HCT116 (cell line): Measurements from ENCODE around the gene DYNC1I1. TPM values are rescaled to one million over a fixed set of nuclear protein-coding genes. Genes with fewer than 3 reads are reported as not detected.

Source experiments
- ATAC-seq: fragments of 200-7000 bp; cut with Tn5 transposase; 2 replicates; pipeline ENCODE4 v1.9.1; 2020; ENCODE audit warnings: mild to moderate bottlenecking, moderate library complexity
- BruUV-seq: library from RNA; stranded (reverse); fragments of 400-500 nt; replicated peaks from 2 replicates; lab custom pipeline; 2021; lab: Mats Ljungman, UMichigan
- CTCF ChIA-PET: fragments of 300-600 bp; sonication (Branson Sonifier 250); formaldehyde crosslinking; loops from one replicate; lab custom pipeline; 2021; ENCODE audit warnings: antibody characterized with exemption; lab: Charles Lee
- POLR2A ChIA-PET: fragments of 300-600, 350-600 bp; sonication (Branson Sonifier 250); formaldehyde crosslinking; loops from one replicate; lab custom pipeline; 2021; ENCODE audit warnings: antibody characterized with exemption; lab: Charles Lee
- RAD21 ChIA-PET, 2 experiments: fragments of 300-600 bp; sonication (Branson Sonifier 250); formaldehyde crosslinking; loops; one replicate each; lab custom pipeline; 2023; ENCODE audit warnings: low total read pairs in 2 of 2; ENCODE audit not compliant: uncharacterized antibody in 2 of 2, unreplicated experiment in 2 of 2, low non-redundant PET in 1 of 2; lab: Charles Lee
- DNase-seq: peaks from one replicate; pipeline ENCODE4 v3.0.0-alpha.2; 2010; ENCODE audit warnings: low read depth, low spot score
- H2AFZ ChIP-seq: fragments of 200-600 bp; shearing (Covaris generic), sonication (generic); 2 replicates; pipeline ENCODE4 v1.6.1; 2017; ENCODE audit warnings: low read depth, mixed run types, mixed read lengths, antibody characterized with exemption, low read length; ENCODE audit not compliant: poor library complexity, severe bottlenecking
- H3K27ac ChIP-seq: 2 replicates; pipeline ENCODE4 v1.5.1; 2012; ENCODE audit warnings: low read depth, low read length
- H3K27me3 ChIP-seq: fragments of 200-600 bp; sonication (generic); 2 replicates; pipeline ENCODE4 v1.6.1; 2016; ENCODE audit warnings: mixed run types, low read length, mixed read lengths; ENCODE audit not compliant: insufficient read depth
- H3K36me3 ChIP-seq, 2 experiments: fragments of 200-500 bp in 1 of 2; fragments of 200-600 bp in 1 of 2; sonication (Bioruptor generic) in 1 of 2; sonication (generic) in 1 of 2; 2 replicates each; pipeline versions ENCODE4 v1.5.1 to v1.6.1; 2014 to 2016; ENCODE audit warnings: low read length in 2 of 2, inconsistent platforms in 1 of 2, mixed read lengths in 1 of 2, mixed run types in 1 of 2; ENCODE audit not compliant: insufficient read depth in 2 of 2, control insufficient read depth in 1 of 2
- H3K4me1 ChIP-seq, 2 experiments: fragments of 200-600 bp in 1 of 2; sonication (generic) in 1 of 2; 2 replicates each; pipeline versions ENCODE4 v1.5.1 to v1.6.1; 2012 to 2017; ENCODE audit warnings: low read length in 2 of 2, inconsistent platforms in 1 of 2, mild to moderate bottlenecking in 1 of 2, mixed read lengths in 1 of 2, mixed run types in 1 of 2, moderate library complexity in 1 of 2; ENCODE audit not compliant: insufficient read depth in 2 of 2, control insufficient read depth in 1 of 2
- H3K4me2 ChIP-seq: fragments of 200-600 bp; sonication (generic); 2 replicates; pipeline ENCODE4 v1.6.1; 2017; ENCODE audit warnings: mixed run types, low read length, mixed read lengths
- H3K4me3 ChIP-seq, 2 experiments: fragments of 200-600 bp in 1 of 2; sonication (generic) in 1 of 2; replicated peaks in 1 of 2; 2 replicates each; pipeline ENCODE4 v1.5.1; 2011 to 2016; ENCODE audit warnings: low read length in 2 of 2, control low read depth in 1 of 2, low read depth in 1 of 2, mild to moderate bottlenecking in 1 of 2, mixed read lengths in 1 of 2, mixed run types in 1 of 2
- H3K79me2 ChIP-seq: fragments of 200-600 bp; sonication (generic); 2 replicates; pipeline ENCODE4 v1.6.1; 2017; ENCODE audit warnings: mild to moderate bottlenecking, mixed run types, low read length, moderate library complexity, mixed read lengths; ENCODE audit not compliant: insufficient read depth
- H3K9ac ChIP-seq: fragments of 200-600 bp; sonication (generic); 2 replicates; pipeline ENCODE4 v1.6.1; 2016; ENCODE audit warnings: low read length, mixed read lengths
- H3K9me2 ChIP-seq: fragments of 200-600 bp; sonication (generic), shearing (Covaris generic); 2 replicates; pipeline ENCODE4 v1.6.1; 2017; ENCODE audit warnings: mixed run types, mild to moderate bottlenecking, moderate library complexity; ENCODE audit not compliant: insufficient read depth
- H3K9me3 ChIP-seq, 2 experiments: fragments of 200-500 bp in 1 of 2; fragments of 200-600 bp in 1 of 2; sonication (Bioruptor generic) in 1 of 2; sonication (generic) in 1 of 2; 2 replicates each; pipeline ENCODE4 v1.6.1; 2014 to 2017; ENCODE audit warnings: low read length in 2 of 2, mixed read lengths in 2 of 2, inconsistent platforms in 1 of 2, low read depth in 1 of 2, mild to moderate bottlenecking in 1 of 2, mixed run types in 1 of 2, moderate library complexity in 1 of 2; ENCODE audit not compliant: control insufficient read depth in 1 of 2, insufficient read depth in 1 of 2
- H4K20me1 ChIP-seq: fragments of 200-600 bp; sonication (generic), shearing (Covaris generic); 2 replicates; pipeline ENCODE4 v1.6.1; 2017; ENCODE audit warnings: mixed run types, mild to moderate bottlenecking, moderate library complexity; ENCODE audit not compliant: insufficient read depth
- CBX3 ChIP-seq: IDR thresholded peaks from 2 replicates; pipeline ENCODE4 v1.6.1; 2012; ENCODE audit warnings: low read depth
- CEBPB ChIP-seq: IDR thresholded peaks from 2 replicates; pipeline ENCODE4 v1.6.1; 2012; ENCODE audit warnings: low read depth
- EGR1 ChIP-seq: IDR thresholded peaks from 2 replicates; pipeline ENCODE4 v1.6.1; 2012; ENCODE audit warnings: low read depth
- ELF1 ChIP-seq: IDR thresholded peaks from 2 replicates; pipeline ENCODE4 v1.6.1; 2012; ENCODE audit warnings: low read depth, borderline replicate concordance
- EZH2 ChIP-seq: fragments of 200-600 bp; sonication (generic); IDR thresholded peaks from 2 replicates; pipeline ENCODE4 v1.6.1; 2017; ENCODE audit warnings: antibody characterized with exemption, mixed run types
- EZH2phosphoT487 ChIP-seq: fragments of 200-600 bp; IDR thresholded peaks from 2 replicates; pipeline ENCODE4 v1.6.1; 2018; ENCODE audit warnings: antibody characterized with exemption, borderline replicate concordance
- JUND ChIP-seq: IDR thresholded peaks from 2 replicates; pipeline ENCODE4 v1.6.1; 2012
- MAX ChIP-seq: IDR thresholded peaks from 2 replicates; pipeline ENCODE4 v1.6.1; 2012
- REST ChIP-seq: IDR thresholded peaks from 2 replicates; pipeline ENCODE4 v1.6.1; 2012; ENCODE audit warnings: low read depth
- SIN3A ChIP-seq: IDR thresholded peaks from 2 replicates; pipeline ENCODE4 v1.6.1; 2012; ENCODE audit warnings: low read depth
- YY1 ChIP-seq: IDR thresholded peaks from 2 replicates; pipeline ENCODE4 v1.6.1; 2011; ENCODE audit warnings: low read length, low read depth, moderate library complexity, mild to moderate bottlenecking; ENCODE audit not compliant: insufficient replicate concordance; ENCODE audit errors: extremely low read depth
- ZBTB33 ChIP-seq: IDR thresholded peaks from 2 replicates; pipeline ENCODE4 v1.6.1; 2011; ENCODE audit warnings: mild to moderate bottlenecking, low read length, moderate library complexity; ENCODE audit not compliant: insufficient replicate concordance; ENCODE audit errors: extremely low read depth
- ZNF274 ChIP-seq: fragments of 200-500 bp; sonication (Bioruptor generic); IDR thresholded peaks from 2 replicates; pipeline ENCODE4 v1.6.1; 2014; ENCODE audit warnings: mild to moderate bottlenecking, low read depth, low read length, inconsistent platforms
- intact Hi-C: fragments of 100-400 bp; cut with micrococcal nuclease; formaldehyde crosslinking; loops from 2 replicates; pipeline ENCODE4 v1.10.0; 2022
- total RNA-seq: library from RNA; stranded (reverse); gene quantifications from one replicate; pipeline ENCODE4 v1.2.1, GENCODE V29; 2021; ENCODE audit not compliant: unreplicated experiment

The DYNC1I1 gene
- total RNA-seq, 1 experiment from 2014 or later = not detected

- TF ChIP-seq MAX (no peak), JUND (no peak), ZNF274 (no peak), SIN3A (no peak), ELF1 (no peak), REST (no peak)
These were observed 191.2 kb downstream of the DYNC1I1 start (continued) for GRCh38 chr7:95963446-95963990.

GRCh38 chr7:95971716-95972115 lies 199.4 kb downstream of the DYNC1I1 start:
- Histone ChIP-seq H4K20me1 (no peaks in the 10 kb centered on the region), H3K79me2 (no peaks in the 10 kb centered on the region), H3K36me3 (no peaks in the 10 kb centered on the region), H3K27me3 (peaks cover 39% of the 10 kb centered on the region; the same call in 1 of the 2 replicates), H2AFZ (no peak overlapping the region), H3K9me3 (no peaks in the 10 kb centered on the region), H3K9me2 (no peaks in the 10 kb centered on the region), H3K27ac (no peak overlapping the region), H3K4me2 (no peak overlapping the region), H3K4me1 (no peaks in the 10 kb centered on the region), H3K4me3 (no peak overlapping the region), H3K9ac (no peak overlapping the region)
- BruUV-seq = no TSS peak
- POLR2A ChIA-PET = no interaction called here
- RAD21 ChIA-PET = no interaction called here
- ATAC-seq = no peak
- intact Hi-C loops = no loop called here
- no peak for TF ChIP-seq YY1
- TF ChIP-seq SIN3A = no peak
- TF ChIP-seq EZH2 = no peak
- TF ChIP-seq JUND = no peak
- no peak for TF ChIP-seq ZNF274
- no peak for TF ChIP-seq EGR1
- TF ChIP-seq ZBTB33 = no peak
- TF ChIP-seq EZH2phosphoT487 = no peak
- no peak for TF ChIP-seq ELF1
- TF ChIP-seq CBX3 = no peak
- no peak for TF ChIP-seq MAX
- TF ChIP-seq CEBPB = no peak
- no peak for DNase-seq
- CTCF ChIA-PET = no interaction called here
